Gastroesophageal sphincter (tissue), 3 donors: ENCODE measurements around the gene RINT1.

ENCODE experiments used
- CTCF ChIP-seq, 4 experiments: fragments of 200-600 bp in 2 of 4; fragments of 450-650 bp in 2 of 4; sonication (generic) in 1 of 4; IDR thresholded peaks; one replicate each; pipeline ENCODE4 v1.5.1; 2017 to 2019; ENCODE audit warnings: antibody characterized with exemption in 4 of 4, mild to moderate bottlenecking in 2 of 4, moderate library complexity in 2 of 4
- EP300 ChIP-seq: sonication (generic); formaldehyde crosslinking; IDR thresholded peaks from one replicate; pipeline ENCODE4 v1.6.1; 2017; ENCODE audit warnings: antibody characterized with exemption, mild to moderate bottlenecking

- TF ChIP-seq CTCF (IDR thresholded peaks at IDR 0.05) (no peak), EP300 (no peak)
These were observed 6.3 kb downstream of the RINT1 start for GRCh38 chr7:105538339-105538738.
